SIG-M5 treated with dmso at 0.1 percent for 504 hours (cell line): ENCODE results near the gene MBOAT2.
"Not testable (repeated sequence)": the region's sequence is repeated elsewhere in the genome, so short reads cannot be mapped to it uniquely, and the experiment has no call there.

ENCODE experiments used
- DNase-seq: peaks from one replicate; lab custom pipeline; 2025; ENCODE audit not compliant: unreplicated experiment; lab: John Stamatoyannopoulos, UW

MBOAT2 gene

DNA sequence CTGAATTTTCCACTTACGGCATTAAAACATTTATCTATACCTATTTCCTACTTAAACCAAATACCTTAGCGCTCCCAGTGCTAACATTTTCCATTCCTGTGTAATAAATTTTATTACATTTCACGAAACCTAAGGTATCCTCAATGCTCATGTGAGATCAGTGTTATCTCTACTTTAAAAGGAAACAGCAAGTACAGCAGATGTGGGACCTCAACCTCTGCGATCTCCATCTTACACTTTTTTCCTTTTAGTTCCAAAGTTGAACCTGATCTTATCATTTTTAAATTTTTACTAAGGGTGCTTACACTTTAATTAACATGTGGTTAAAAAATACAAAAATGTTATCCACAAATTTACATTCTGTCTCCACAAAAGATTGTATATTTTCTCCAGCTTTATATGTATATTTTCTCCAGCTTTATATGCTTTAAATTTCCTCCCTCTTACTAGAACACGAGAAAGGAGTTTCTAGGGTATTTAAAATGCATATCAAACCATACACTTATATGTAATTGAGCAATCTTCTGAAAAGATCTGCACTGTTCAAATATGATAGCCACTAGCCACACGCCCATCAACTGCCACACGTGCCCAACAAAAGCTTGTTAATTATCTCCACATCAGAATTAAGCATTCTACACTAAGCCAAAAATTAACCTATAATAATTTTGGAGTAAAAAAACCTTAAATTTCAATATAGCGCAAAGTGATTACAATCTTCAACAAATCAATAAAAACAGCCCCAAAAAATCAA is 38.1 kb downstream of the MBOAT2 start:
- no peak for DNase-seq

DNA sequence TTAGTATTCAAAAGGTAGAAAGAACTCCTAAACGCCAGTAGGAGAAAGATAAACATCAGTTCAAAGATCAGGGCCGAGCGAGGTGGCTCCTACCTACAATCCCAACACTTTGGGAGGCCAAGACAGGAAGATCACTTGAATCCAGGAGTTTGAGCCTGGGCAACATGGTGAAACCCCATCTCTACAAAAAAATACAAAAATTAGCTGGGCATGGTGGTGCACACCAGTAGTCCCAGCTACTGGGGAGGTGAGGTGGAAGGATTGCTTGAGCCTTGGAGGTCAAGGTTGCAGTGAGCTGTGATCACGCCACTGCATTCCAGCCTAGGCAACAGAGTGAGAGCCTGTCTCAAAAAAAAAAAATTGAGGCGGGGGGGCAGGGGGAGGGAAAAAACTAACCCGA is 40.6 kb downstream of the MBOAT2 start:
- DNase-seq = no peak

DNA sequence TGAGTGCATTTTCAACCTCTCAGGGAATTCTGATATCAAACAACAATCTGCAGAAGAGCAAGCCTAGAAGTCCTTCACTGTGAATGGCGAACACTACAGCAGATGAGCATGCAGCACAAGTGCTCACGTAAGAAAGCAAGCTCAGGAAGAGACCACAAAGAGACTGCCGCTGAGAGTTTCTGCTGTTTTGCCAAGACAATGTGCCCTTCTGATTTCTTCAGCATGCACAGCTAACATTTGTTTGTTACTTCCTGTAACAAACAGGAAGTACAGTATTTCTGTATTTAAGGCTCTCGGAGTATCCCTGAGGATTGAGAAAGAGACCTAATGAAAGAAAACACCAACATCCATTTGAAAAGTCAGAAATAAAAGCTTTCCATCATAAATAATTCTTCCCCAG is 45.9 kb downstream of the MBOAT2 start:
- DNase-seq = no peak

DNA sequence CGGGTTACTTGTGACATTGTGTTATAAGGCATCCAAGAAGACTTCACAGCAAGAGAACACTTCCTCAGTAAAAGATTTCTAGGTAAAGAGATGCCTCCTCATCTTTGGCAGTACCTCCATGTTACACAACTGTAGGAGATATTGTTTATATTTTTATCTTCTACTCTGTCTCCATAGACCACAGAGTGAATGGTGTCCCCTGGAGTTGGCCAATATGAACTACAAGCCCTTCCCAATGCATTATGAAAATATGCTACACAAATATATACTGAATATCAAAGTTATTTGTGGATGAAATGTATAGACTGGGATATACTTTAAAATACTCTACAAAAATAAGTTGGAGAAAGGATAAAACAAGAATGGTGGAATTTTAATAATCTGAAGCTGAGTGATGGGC is 46.7 kb downstream of the MBOAT2 start:
- no peak for DNase-seq

DNA sequence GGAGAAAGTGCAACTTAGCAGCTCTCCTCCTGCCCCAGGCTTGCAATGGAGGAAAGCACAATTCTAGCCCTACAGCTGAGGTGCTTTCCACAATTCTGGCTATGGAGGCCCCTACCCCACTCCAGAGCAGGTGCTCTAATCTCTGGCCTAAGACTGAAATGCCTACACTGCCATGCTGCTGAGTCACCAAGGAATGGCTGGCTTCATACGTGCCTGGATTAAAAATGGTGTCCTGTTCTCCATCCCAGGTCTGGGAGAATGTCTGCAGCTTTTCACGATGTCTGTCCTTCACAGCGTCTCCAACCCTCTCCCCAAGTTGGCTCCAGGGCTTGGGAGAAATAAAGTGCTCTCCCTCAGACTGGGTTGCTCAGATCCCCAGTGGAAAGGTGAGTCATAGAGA is 48.5 kb downstream of the MBOAT2 start:
- no peak for DNase-seq

DNA sequence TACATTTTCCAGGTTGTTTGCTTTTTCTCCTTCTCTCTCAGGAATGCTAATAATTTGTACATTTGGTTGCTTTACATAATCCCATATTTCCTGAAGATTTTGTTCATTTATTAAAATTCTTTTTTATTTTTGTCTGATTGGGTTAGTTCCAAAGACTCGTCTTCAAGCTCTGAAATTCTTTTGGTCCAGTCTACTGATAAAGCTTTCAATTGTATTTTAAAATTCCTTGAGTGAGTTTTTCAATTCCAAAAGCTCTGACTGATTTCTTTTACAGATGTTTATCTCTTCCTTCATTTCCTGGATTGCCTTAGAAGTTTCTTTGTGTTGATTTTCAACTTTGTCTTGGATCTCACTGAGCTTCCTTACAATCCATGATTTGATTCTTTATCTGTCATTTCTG is 50.0 kb downstream of the MBOAT2 start:
- no peak for DNase-seq

DNA sequence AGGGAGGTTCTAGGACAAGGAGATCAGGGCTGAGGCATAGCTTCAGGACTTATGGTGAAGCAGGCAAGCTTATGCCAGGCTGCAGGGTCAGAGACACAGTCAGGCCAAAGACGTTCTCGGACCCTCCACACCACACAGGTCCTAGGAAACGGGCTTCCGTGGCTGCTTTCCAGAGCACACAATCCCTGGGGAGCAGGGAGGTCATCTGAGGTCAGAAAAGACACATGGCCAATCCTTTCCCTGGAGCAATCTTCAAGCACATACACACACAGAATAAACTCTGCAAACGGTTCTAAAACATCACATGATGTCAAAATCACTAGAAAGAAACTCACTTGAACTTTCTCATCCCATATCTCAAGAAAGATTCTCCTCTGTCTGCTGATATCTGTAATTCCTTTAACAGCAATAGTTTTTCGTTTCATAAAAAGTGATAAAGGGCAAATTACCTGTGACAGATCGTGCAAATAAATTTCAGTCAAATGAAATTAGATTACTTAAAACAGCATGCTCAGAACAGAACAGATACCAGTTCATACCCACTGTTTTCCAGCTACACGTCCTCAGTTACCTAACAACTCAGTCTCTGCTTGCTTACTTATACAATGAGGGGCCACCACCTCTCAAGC is 63.9 kb downstream of the MBOAT2 start:
- DNase-seq = no peak

DNA sequence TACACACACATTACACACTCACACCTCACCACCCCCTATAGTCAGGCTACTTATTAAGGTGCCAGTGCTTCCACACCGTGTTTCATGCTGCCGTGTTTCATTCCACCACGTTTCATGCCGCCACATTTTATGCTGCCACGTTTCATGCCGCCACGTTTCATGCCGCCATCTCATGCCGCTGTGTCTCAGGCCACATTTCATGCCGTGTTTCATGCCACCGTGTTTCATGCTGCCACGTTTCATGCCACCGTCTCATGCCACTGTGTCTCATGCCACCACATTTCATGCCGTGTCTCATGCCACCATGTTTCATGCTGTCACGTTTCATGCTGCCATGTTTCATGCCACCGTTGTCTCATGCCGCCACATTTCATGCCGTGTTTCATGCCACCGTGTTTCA is 65.1 kb downstream of the MBOAT2 start:
- DNase-seq = no peak

DNA sequence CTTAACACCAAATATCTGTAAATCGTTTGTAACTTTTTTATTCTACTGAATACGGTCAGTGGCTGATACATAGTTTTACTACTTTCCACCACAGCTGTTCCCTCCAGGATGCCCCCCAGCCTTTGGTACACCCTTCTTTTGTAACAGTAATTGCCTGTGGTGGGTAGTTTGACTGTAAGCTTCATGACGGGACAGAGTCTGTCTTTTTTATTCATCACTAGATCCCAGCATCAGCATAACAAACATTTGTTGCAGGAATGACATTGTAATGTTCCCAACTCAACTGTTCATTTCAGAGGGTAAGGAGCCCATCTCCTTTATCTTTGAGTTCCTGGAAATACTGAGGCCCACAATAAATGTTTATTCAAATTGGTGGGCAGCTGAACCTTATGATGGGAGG is 67.5 kb downstream of the MBOAT2 start:
- no peak for DNase-seq

DNA sequence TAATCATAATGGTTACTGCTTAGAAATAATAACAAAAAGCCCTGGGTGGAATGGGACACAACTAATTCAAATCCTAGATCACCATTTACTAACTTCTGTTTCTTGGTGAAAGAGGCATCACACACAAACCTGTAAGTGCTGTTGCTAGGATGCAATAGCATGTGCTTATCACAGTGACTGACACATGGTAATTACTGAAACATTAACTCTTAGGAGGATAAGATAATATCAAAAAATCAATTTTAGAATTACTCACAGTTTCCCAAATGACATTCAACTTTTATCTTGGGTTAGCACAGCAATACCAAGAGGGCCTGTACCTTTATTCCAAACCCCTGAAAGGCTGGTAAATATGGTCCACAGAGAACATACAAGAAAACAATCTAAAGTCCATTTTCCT is 69.1 kb downstream of the MBOAT2 start:
- no peak for DNase-seq

DNA sequence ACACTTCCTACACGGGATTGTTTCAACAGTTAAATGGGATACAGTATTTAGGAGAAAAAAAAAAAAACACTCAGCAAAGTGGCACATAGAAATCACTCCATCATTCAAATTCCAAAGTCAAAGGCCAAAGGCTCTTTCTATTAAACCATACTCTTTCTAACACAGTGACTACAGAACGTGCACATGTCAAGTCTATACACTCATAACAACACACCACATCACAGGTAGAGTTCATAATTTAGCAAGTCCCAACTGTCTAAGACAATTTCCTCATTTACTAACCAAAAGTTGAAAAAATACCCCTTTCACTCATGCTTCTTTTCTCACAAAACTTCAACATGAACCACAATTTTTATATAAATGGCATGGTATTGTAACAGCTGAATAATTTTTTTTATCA is 70.8 kb downstream of the MBOAT2 start:
- DNase-seq = no peak

DNA sequence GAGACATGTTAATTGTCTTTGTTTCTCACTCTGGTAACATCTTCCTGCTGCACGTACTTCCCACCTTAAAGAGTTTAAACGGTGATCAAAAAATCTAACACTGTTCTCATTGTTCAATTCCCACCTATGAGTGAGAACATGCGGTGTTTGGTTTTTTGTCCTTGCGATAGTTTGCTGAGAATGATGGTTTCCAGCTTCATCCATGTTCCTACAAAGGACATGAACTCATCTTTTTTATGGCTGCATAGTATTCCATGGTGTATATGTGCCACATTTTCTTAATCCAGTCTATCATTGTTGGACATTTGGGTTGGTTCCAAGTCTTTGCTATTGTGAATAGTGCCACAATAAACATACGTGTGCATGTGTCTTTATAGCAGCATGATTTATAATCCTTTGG is 73.3 kb downstream of the MBOAT2 start:
- not testable (repeated sequence) for DNase-seq

DNA sequence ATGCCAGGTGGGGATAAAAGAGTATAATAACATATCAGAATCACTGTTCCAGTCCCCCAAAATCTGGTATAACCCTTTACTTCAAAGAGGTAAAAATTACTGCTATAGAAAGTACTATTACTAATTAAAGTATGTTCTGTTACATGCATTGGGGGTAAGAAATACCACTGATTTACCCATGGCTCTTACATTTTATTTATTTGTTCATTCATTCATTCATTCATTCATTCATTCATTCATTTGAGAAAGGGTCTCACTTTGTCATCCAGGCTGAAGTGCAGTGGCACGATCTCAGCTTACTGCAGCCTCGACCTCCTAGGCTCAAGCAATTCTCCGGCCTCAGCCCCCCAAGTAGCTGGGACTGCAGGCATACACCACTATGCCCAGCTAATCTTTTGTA is 74.4 kb downstream of the MBOAT2 start:
- DNase-seq = no peak

DNA sequence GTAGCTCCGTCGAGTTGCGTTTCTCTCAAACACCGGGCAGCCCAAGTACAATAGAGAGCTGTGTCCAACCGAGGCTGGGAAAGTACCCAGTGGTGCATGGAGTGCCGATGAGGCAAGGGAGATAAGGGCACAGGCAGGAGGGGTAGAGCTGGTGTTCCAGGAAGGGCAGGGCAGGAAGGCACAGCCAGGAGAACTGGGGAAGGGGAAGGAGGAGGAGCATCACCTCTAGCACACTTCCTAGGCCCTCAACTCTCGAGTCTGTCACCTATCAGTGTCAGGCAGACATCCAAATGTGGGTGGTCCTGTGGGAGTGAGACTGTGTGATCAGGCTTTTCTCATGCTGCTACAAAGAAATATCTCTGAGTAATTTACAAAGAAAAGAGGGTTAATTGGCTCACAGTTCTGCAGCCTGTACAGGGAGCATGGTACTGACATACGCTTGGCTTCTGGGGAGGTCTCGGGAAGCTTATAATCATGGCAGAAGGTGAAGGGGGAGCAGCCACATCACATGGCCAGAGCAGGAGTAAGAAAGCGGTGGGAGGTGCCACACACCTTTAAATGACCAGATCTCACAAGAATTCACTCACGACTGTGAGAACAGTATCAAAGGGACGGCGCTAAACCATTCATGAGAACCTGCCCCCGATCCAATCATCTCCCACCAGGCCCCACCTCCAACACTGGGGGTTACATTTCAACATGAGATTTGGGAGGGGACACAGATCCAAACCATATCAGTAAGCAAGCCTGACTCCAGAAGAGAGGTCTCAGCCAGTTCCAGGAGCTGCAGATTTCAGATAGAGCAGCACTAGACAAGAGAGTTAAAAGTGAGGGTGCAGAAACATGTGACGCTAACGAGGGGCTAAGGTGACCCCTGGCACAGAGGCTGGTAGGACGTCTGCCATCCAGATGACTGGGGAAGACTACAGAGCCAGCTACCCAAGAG is 75.7 kb downstream of the MBOAT2 start:
- no peak for DNase-seq

DNA sequence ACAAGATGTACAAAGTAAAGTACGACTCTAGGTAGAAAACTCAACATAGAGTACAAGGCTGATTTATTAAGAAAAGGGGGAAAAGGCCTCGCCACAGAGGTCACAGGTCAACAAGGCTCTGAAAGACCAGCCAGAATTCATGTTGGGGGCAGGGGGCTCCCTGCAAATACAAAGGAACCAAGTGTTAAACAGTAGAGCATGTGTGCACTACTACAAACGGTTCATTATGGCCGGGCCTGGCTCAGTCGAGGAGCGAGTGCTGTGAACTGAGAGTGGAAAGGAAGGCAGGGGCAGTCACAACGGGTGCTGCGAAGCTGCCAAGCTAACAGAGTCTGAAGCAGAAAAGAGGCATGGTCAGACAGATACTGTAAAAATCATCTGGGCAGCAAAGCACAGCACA is 77.1 kb downstream of the MBOAT2 start:
- no peak for DNase-seq

DNA sequence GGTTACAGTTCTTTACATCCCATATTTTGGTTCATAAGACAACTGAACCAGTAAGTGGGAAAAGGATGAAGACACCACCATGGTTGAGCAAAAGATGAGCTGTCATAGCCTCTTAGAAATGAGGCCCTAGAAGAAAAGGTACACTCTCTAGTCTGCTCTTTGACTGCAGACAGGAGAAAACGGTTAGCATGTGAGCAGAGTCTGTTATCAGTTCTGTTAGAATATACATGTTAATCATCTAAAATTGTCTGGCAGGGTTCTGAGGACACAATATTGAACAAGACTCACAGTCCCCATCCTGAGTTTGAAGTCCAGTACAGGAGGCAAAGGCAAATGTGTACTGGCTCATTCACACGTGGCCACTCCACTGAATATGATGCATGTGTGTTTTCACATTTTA is 78.1 kb downstream of the MBOAT2 start:
- no peak for DNase-seq

DNA sequence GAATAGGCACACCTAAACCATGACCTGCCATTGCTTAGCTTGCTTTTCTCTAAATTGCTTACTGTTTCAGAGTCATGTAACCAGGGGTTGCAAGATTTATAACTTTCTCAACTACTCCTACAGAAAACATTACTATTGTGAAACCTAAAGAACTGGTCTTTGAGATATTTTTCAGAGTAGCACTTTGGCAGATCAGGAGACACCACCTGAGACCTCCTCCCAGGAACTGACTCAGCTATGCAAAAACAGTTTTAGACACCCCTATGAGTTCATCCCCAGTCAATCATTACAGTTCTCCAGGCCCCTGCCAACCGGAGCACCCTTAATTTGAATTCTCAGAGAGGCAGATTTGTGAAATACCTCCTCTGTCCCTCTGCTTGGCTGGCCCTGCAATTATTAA is 80.3 kb downstream of the MBOAT2 start:
- no peak for DNase-seq

DNA sequence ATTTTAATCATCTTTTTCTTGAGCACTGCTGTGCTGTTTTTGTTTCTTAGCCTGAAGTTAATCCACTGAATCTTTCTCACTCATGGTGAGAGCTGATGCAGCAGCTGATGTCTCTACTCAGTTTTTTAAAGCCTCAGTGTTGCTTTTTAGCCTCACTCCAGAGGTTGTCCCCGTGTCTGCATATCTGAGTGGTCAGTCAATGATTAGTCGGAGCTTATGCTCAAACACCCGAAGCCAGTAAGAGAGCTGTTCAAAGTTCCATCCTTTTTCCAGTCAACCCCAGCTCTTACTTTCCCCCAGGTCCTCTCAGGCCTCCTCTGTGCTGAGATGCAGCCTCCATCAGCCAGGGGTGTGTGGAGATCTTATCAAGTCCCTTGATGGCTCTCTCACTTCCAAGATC is 81.1 kb downstream of the MBOAT2 start:
- DNase-seq = no peak

DNA sequence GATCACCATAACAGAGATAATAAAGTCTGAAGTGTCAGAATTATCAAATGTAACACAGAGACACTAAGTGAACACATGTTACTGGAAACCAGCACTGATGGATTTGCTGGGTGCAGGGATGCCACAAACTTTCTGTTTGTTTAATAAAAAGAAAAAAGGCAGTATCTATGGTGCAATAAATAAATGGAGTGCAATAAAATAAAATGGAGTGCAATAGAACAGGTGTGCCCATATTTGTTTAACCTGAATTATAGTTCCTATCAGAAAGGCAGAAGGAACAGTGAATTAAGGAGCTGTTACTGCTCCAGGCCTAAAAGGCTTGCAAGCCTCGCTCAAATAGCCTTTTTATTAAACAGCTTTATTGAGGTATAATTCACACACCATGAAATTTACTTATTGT is 85.1 kb downstream of the MBOAT2 start:
- no peak for DNase-seq

DNA sequence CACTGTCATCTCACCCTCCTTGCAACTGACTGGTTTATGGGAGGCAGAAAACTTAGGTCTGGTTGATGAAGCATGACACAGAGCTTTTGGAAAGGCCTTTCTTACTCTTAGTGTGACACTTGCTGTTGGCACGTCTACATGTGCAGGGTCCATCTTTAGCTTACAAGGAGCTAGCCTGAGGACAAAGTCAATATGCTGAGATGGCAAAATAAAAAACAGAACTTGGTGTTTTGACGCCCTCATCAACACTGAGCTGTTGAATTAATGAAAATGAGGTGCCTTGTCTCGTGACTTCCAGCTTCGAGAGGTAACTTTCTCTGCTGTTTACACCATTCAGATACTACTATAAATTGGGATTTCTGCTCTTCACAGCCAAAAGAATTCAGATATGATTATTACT is 87.5 kb downstream of the MBOAT2 start:
- no peak for DNase-seq

DNA sequence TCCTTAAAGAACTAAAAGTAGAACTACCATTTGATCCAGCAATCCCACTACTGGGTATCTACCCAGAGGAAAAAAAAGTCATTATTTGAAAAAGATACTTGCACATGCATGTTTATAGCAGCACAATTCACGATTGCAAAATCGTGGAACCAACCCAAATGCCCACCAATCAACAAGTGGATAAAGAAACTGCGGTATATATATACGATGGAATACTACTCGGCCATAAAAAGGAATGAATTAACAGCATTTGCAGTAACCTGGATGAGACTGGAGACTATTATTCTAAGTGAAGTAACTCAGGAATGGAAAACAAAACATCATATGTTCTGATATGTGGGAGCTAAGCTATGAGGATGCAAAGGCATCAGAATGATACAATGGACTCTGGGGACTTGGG is 89.7 kb downstream of the MBOAT2 start:
- not testable (repeated sequence) for DNase-seq

DNA sequence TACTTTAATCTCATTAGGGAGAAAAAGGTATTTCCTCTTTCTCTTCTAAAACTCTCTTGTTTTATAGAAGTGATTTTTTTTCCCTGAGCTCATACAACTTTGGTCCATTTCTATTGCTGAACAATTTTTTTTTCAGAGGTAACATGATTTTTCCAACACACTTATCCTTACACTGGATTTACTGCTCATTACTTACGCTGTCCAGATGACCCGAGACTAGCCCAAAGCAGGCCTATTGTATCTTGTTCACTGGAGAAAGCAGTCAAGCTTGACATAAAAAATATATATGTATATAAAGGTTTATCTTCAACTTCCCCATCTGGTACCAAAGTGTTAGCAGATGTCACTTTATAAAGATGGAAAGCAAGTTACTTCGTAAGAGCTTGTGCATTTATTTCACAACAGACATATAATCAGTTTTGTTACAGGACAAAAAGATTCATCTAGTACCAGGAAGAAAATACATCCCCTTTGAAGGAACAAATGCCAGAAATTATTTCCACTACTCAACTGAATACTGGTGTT is 95.7 kb downstream of the MBOAT2 start:
- no peak for DNase-seq
